ENCODE measurements around the gene ZNF880.
"Not testable (repeated sequence)": the region's sequence is repeated elsewhere in the genome, so short reads cannot be mapped to it uniquely, and the experiment has no call there.

DNA sequence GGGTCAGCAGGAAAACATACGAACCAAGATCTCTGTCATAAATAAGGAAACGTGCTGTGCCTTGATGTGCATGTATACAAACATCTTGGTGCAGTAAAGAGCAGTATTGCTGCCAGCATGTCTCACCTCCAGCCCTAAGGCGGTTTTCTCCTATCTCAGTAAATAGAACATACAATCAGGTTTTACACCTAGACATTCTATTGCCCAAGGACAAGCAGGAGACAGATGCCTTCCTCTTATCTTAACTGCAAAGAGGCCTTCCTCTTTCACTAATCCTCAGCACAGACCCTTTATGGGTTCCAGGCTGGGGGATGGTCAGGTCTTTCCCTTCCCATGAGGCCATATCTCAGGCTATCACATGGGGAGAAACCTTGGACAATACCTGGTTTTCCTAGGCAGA is 30.7 kb upstream of the ZNF880 start:
- not testable (repeated sequence) for TF ChIP-seq POLR2A (IDR thresholded peaks at IDR 0.05; ENCODE audit: low read depth, low read length); POLR2AphosphoS5 (IDR thresholded peaks at IDR 0.05; ENCODE audit: low read depth, low read length); TAF1 (IDR thresholded peaks at IDR 0.05; ENCODE audit: borderline replicate concordance, low read depth, low read length)

All from GM12892 (cell line).